ENCODE data around the gene MADD.

The MADD gene

GRCh38 chr11:47340980-47341775 lies 71.2 kb downstream of the MADD start:
- DNase-seq (ENCODE audit: low spot score) = no peak

GRCh38 chr11:47342036-47342803 lies 72.3 kb downstream of the MADD start:
- DNase-seq (ENCODE audit: low spot score) = no peak

GRCh38 chr11:47342854-47343253 lies 72.9 kb downstream of the MADD start:
- no peak for DNase-seq (ENCODE audit: low spot score)

- DNase-seq (ENCODE audit: low spot score) = no peak
These were observed 76.1 kb downstream of the MADD start for GRCh38 chr11:47345890-47346563.

- DNase-seq (ENCODE audit: low spot score) = no peak
These were observed 77.2 kb downstream of the MADD start for GRCh38 chr11:47347137-47347536.

- no peak for DNase-seq (ENCODE audit: low spot score)
These were observed 78.3 kb downstream of the MADD start for GRCh38 chr11:47348131-47348802.

- peak; percentile 67 for DNase-seq (ENCODE audit: low spot score)
These were observed 78.9 kb downstream of the MADD start for GRCh38 chr11:47348859-47349258.

- no peak for DNase-seq (ENCODE audit: low spot score)
These were observed 79.7 kb downstream of the MADD start for GRCh38 chr11:47349521-47350095.

- no peak for DNase-seq (ENCODE audit: low spot score)
These were observed 80.4 kb downstream of the MADD start for GRCh38 chr11:47350315-47350714.

GRCh38 chr11:47351156-47352126 lies 81.5 kb downstream of the MADD start:
- DNase-seq (ENCODE audit: low spot score) = no peak

GRCh38 chr11:47352556-47352955 lies 82.6 kb downstream of the MADD start, which contains the start of gene MYBPC3:
Gene MYBPC3, minus strand, starts transcription at chr11:47352702. Its CDS starts 55 bp downstream, at chr11:47352647.
- no peak for DNase-seq (ENCODE audit: low spot score)

- DNase-seq (ENCODE audit: low spot score) = no peak
These were observed 84.2 kb downstream of the MADD start for GRCh38 chr11:47353978-47354774.

- DNase-seq (ENCODE audit: low spot score) = no peak
These were observed 85.0 kb downstream of the MADD start for GRCh38 chr11:47354913-47355282.

- DNase-seq (ENCODE audit: low spot score) = no peak
These were observed 85.6 kb downstream of the MADD start for GRCh38 chr11:47355283-47356128.

- DNase-seq (ENCODE audit: low spot score) = no peak
These were observed 86.4 kb downstream of the MADD start for GRCh38 chr11:47356129-47356997.

GRCh38 chr11:47356998-47357329 lies 87.0 kb downstream of the MADD start:
- DNase-seq (ENCODE audit: low spot score) = no peak

GRCh38 chr11:47357985-47358730 lies 88.2 kb downstream of the MADD start:
- DNase-seq (ENCODE audit: low spot score) = no peak

Measured in germinal center (tissue), 1 donor.